OCI-LY7 (cell line): ENCODE data around the gene ST6GALNAC5. TPM values are rescaled to one million over a fixed set of nuclear protein-coding genes. Genes with fewer than 3 reads are reported as not detected.

ENCODE experiments used
- BruUV-seq: library from RNA; stranded (reverse); fragments of 400-500 nt; replicated peaks from 2 replicates; lab custom pipeline; 2021; lab: Mats Ljungman, UMichigan
- CTCF ChIA-PET: fragments of 300-600 bp; sonication (Branson Sonifier 250); formaldehyde crosslinking; loops from one replicate; lab custom pipeline; 2022; ENCODE audit warnings: antibody characterized with exemption; ENCODE audit not compliant: unreplicated experiment; lab: Charles Lee
- POLR2A ChIA-PET: fragments of 300-600 bp; sonication (Branson Sonifier 250); formaldehyde crosslinking; loops from one replicate; lab custom pipeline; 2022; ENCODE audit warnings: antibody characterized with exemption; lab: Charles Lee
- DNase-seq: peaks from one replicate; pipeline ENCODE4 v3.0.0-alpha.2; 2015; ENCODE audit warnings: low spot score
- H2AFZ ChIP-seq: fragments of 200-600 bp; sonication (generic), shearing (Covaris generic); 2 replicates; pipeline ENCODE4 v1.6.1; 2014; ENCODE audit warnings: mild to moderate bottlenecking, antibody characterized with exemption, low read length, moderate library complexity
- H3K27ac ChIP-seq: fragments of 200-600 bp; sonication (generic); 2 replicates; pipeline ENCODE4 v1.5.1; 2014; ENCODE audit warnings: mixed run types, low read depth, mild to moderate bottlenecking, moderate library complexity, low read length, inconsistent platforms; ENCODE audit not compliant: poor library complexity, severe bottlenecking
- H3K36me3 ChIP-seq: fragments of 200-600 bp; sonication (generic); 2 replicates; pipeline ENCODE4 v1.6.1; 2014; ENCODE audit warnings: mild to moderate bottlenecking, antibody characterized with exemption, low read length, moderate library complexity, mixed read lengths; ENCODE audit not compliant: insufficient read depth
- H3K4me1 ChIP-seq: fragments of 200-600 bp; sonication (generic); 2 replicates; pipeline ENCODE4 v1.5.1; 2014; ENCODE audit warnings: mild to moderate bottlenecking, low read length; ENCODE audit not compliant: insufficient read depth, poor library complexity, severe bottlenecking
- H3K4me2 ChIP-seq: fragments of 200-600 bp; sonication (generic); 2 replicates; pipeline ENCODE4 v1.6.1; 2014; ENCODE audit warnings: mild to moderate bottlenecking, low read length
- H3K4me3 ChIP-seq: fragments of 200-600 bp; sonication (generic); 2 replicates; pipeline ENCODE4 v1.5.1; 2014; ENCODE audit warnings: mild to moderate bottlenecking, low read depth, low read length; ENCODE audit not compliant: poor library complexity, severe bottlenecking
- H3K79me2 ChIP-seq: fragments of 200-600 bp; sonication (generic); 2 replicates; pipeline ENCODE4 v1.6.1; 2016; ENCODE audit warnings: low read depth, mild to moderate bottlenecking, low read length, moderate library complexity, mixed read lengths; ENCODE audit not compliant: insufficient read depth
- H3K9me2 ChIP-seq: fragments of 200-600 bp; sonication (generic); 2 replicates; pipeline ENCODE4 v1.6.1; 2016; ENCODE audit warnings: mild to moderate bottlenecking, low read length, mixed read lengths; ENCODE audit not compliant: insufficient read depth
- H3K9me3 ChIP-seq: fragments of 200-600 bp; sonication (generic); 2 replicates; pipeline ENCODE4 v1.6.1; 2014; ENCODE audit warnings: mild to moderate bottlenecking, mixed run types, low read length, mixed read lengths
- H4K20me1 ChIP-seq: fragments of 200-600 bp; sonication (generic); 2 replicates; pipeline ENCODE4 v1.6.1; 2014; ENCODE audit warnings: mild to moderate bottlenecking, antibody characterized with exemption, low read length, moderate library complexity, mixed read lengths; ENCODE audit not compliant: insufficient read depth
- CTCF ChIP-seq: fragments of 200-600 bp; sonication (generic); conservative IDR thresholded peaks from 2 replicates; pipeline ENCODE4 v1.5.1; 2014; ENCODE audit warnings: mild to moderate bottlenecking, antibody characterized with exemption, low read length, moderate library complexity, mixed read lengths
- EZH2phosphoT487 ChIP-seq: fragments of 200-600 bp; sonication (generic); IDR thresholded peaks from 2 replicates; pipeline ENCODE4 v1.6.1; 2018; ENCODE audit warnings: low read depth, borderline replicate concordance, mild to moderate bottlenecking, mixed run types, antibody characterized with exemption, low read length, moderate library complexity, mixed read lengths
- intact Hi-C: fragments of 100-400 bp; cut with micrococcal nuclease; formaldehyde crosslinking; loops from one replicate; pipeline ENCODE4 v1.10.0; 2022; ENCODE audit not compliant: unreplicated experiment
- total RNA-seq, 2 experiments: library from RNA; depleted of rRNA in 1 of 2; stranded (reverse); fragments of >200 nt in 1 of 2; shearing (Covaris generic) in 1 of 2; gene quantifications; 2 replicates each; pipeline ENCODE4 v1.2.3, GENCODE V29; 2014 to 2022

The ST6GALNAC5 gene
- total RNA-seq, 2 experiments from 2014 or later, result not detected

GRCh38 chr1:77027847-77028246 is 160.6 kb downstream of the ST6GALNAC5 start:
- DNase-seq, result no peak
- Histone ChIP-seq H3K4me2 (no peak overlapping the region), H3K4me3 (no peak overlapping the region), H3K9me3 (no peaks in the 10 kb centered on the region), H3K4me1 (no peaks in the 10 kb centered on the region), H3K27ac (no peak overlapping the region), H4K20me1 (no peaks in the 10 kb centered on the region), H3K9me2 (no peaks in the 10 kb centered on the region), H3K36me3 (no peaks in the 10 kb centered on the region), H3K79me2 (no peaks in the 10 kb centered on the region), H2AFZ (no peak overlapping the region)
- POLR2A ChIA-PET, result interaction anchor here (1.6 kb wide), 1 partner anchor 13 kb away, joined by 3 read pairs; no protein-coding TSS in a partner anchor
- TF ChIP-seq CTCF, result no peak
- TF ChIP-seq EZH2phosphoT487, result no peak
- CTCF ChIA-PET, result no interaction called here
- BruUV-seq, result no TSS peak
- intact Hi-C loops, result no loop called here

- H3K4me3 ChIP-seq, result no peak overlapping the region
- POLR2A ChIA-PET, result interaction anchor here (1.2 kb wide), 1 partner anchor 28 kb away, joined by 3 read pairs; no protein-coding TSS in a partner anchor
- intact Hi-C loops, result no loop called here
Observed at GRCh38 chr1:77030401-77031105, 163.3 kb downstream of the ST6GALNAC5 start.

More at GRCh38 chr1:77030401-77031105, 163.3 kb downstream of the ST6GALNAC5 start:
- no peak overlapping the region for H3K27ac ChIP-seq
- DNase-seq, result no peak
- CTCF ChIA-PET, result no interaction called here
- H3K9me3 ChIP-seq, result no peaks in the 10 kb centered on the region
- H3K4me1 ChIP-seq, result no peaks in the 10 kb centered on the region
- TF ChIP-seq EZH2phosphoT487, result no peak
- no peak for TF ChIP-seq CTCF
- no peaks in the 10 kb centered on the region for H3K36me3 ChIP-seq
- no TSS peak for BruUV-seq
- H4K20me1 ChIP-seq, result no peaks in the 10 kb centered on the region
- H2AFZ ChIP-seq, result no peak overlapping the region
- H3K9me2 ChIP-seq, result no peaks in the 10 kb centered on the region
- H3K79me2 ChIP-seq, result no peaks in the 10 kb centered on the region
- H3K4me2 ChIP-seq, result no peak overlapping the region
